Right lobe of liver (tissue), 6 donors: Measurements from ENCODE around the gene NBPF9. TPM values are rescaled to one million over a fixed set of nuclear protein-coding genes. Genes with fewer than 3 reads are reported as not detected.
A peak's percentile ranks its signal among the peaks of the same experiment; 100 is the strongest.
"Not testable (repeated sequence)": the region's sequence is repeated elsewhere in the genome, so short reads cannot be mapped to it uniquely, and the experiment has no call there.

Experiments used
- ATAC-seq, 4 donors: fragments of 200-7000 bp; cut with Tn5 transposase; one replicate each; pipeline ENCODE4 v1.9.1; 2020; ENCODE audit warnings: mild to moderate bottlenecking in 4 of 4, moderate library complexity in 4 of 4
- DNase-seq, 3 donors: peaks; one replicate each; pipeline ENCODE4 v3.0.0-alpha.2; 2020
- H3K27ac ChIP-seq, 3 donors: fragments of 200-600 bp; one replicate each; pipeline ENCODE4 v1.8.0; 2022
- H3K27me3 ChIP-seq, 2 donors: fragments of 200-600 bp; one replicate each; pipeline ENCODE4 v1.8.0; 2022
- H3K36me3 ChIP-seq, 4 donors: fragments of 200-600 bp; sonication (generic) in 1 of 4; one replicate each; pipeline versions ENCODE4 v1.5.1 to v1.8.0; 2017 to 2022; ENCODE audit warnings: control low read depth in 1 of 4
- H3K4me1 ChIP-seq, 4 donors: fragments of 200-600 bp; sonication (generic) in 1 of 4; one replicate each; pipeline versions ENCODE4 v1.5.1 to v1.8.0; 2017 to 2022; ENCODE audit warnings: control low read depth in 1 of 4
- H3K4me3 ChIP-seq, 3 donors: fragments of 200-600 bp; one replicate each; pipeline ENCODE4 v1.8.0; 2022
- H3K9me3 ChIP-seq, 4 donors: fragments of 200-600 bp; sonication (generic) in 1 of 4; one replicate each; pipeline versions ENCODE4 v1.5.1 to v1.8.0; 2017 to 2022; ENCODE audit warnings: control low read depth in 1 of 4
- POLR2A ChIP-seq: fragments of 450-650 bp; IDR thresholded peaks from one replicate; pipeline ENCODE4 v1.6.1; 2017; ENCODE audit warnings: antibody characterized with exemption, mild to moderate bottlenecking
- WGBS: methylation state at CpG from one replicate; pipeline ENCODE4 v1.1.6; 2018; ENCODE audit warnings: low coverage, low lambda C conversion rate; ENCODE audit not compliant: insufficient coverage; ENCODE audit errors: missing lambda C conversion rate; 5-methylcytosine and 5-hydroxymethylcytosine counted together
- intact Hi-C, 2 donors: fragments of 100-400 bp; cut with DNase I; formaldehyde crosslinking; loops; one replicate each; pipeline versions ENCODE4 v1.11.2 to v1.14.1; 2022
- long read RNA-seq: library from polyadenylated mRNA; unstranded; transcript quantifications from one replicate; pipeline ENCODE4 v2.0.0, GENCODE V29; 2019
- total RNA-seq, 6 experiments: library from RNA; depleted of rRNA in 2 of 6; stranded (reverse); fragments of >200 nt in 2 of 6; fragmentation: NEBNext Ultra II Directional in 3 of 6; extraction: Animal tissue kit (Norgen Biotek cat#: 25700) in 3 of 6; gene quantifications; one replicate each; pipeline versions ENCODE4 v1.1.0 to v1.2.4, GENCODE V29; 2016 to 2023
- donor health status: DM: no; HTN: yes; CAD: no.
- donor health status: DM: no; HTN: no; CAD: no.
- donor health status: DM: no; HTN: no; CAD: no.
- donor health status: DM: no; HTN: yes; CAD: no.
- donor health status: DM: no; HTN: yes; CAD: no.

Gene NBPF9, protein sequence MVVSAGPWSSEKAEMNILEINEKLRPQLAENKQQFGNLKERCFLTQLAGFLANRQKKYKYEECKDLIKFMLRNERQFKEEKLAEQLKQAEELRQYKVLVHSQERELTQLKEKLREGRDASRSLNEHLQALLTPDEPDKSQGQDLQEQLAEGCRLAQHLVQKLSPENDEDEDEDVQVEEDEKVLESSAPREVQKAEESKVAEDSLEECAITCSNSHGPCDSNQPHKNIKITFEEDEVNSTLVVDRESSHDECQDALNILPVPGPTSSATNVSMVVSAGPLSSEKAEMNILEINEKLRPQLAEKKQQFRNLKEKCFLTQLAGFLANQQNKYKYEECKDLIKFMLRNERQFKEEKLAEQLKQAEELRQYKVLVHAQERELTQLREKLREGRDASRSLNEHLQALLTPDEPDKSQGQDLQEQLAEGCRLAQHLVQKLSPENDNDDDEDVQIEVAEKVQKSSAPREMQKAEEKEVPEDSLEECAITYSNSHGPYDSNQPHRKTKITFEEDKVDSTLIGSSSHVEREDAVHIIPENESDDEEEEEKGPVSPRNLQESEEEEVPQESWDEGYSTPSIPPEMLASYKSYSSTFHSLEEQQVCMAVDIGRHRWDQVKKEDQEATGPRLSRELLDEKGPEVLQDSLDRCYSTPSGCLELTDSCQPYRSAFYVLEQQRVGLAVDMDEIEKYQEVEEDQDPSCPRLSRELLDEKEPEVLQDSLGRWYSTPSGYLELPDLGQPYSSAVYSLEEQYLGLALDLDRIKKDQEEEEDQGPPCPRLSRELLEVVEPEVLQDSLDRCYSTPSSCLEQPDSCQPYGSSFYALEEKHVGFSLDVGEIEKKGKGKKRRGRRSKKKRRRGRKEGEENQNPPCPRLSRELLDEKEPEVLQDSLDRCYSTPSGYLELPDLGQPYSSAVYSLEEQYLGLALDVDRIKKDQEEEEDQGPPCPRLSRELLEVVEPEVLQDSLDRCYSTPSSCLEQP (N-terminal part only)
- 10 to 100 TPM; 10.6 to 29.8 (median 21.7) TPM for total RNA-seq
- long read RNA-seq, partial matches to known transcripts: 2 of 4 reads
- long read RNA-seq, other reads (novel, unspliced or antisense): 2 of 4 reads

GRCh38 chr1:149103109-149104081 is at the start of gene NBPF9:
TSS of gene NBPF9 (minus strand) at chr1:149103551. CDS start at chr1:149082139, 21,412 bp downstream.
- intact Hi-C loops, H3K27me3 ChIP-seq, H3K4me1 ChIP-seq, H3K36me3 ChIP-seq, H3K9me3 ChIP-seq: not testable (repeated sequence)
- ATAC-seq (peak; percentile 96 to 99 (median 98)), DNase-seq (peak; percentile 59 to 70 (median 69))
- no CpG with 5 or more reads among the region's 85 CpGs for WGBS
- Histone ChIP-seq H3K4me3 (peak within 1 kb of the TSS; percentile 51 to 63 (median 51)), H3K27ac (peak within 1 kb of the TSS; percentile 69 to 87 (median 80))
- peak; percentile 32 for TF ChIP-seq POLR2A

DNA sequence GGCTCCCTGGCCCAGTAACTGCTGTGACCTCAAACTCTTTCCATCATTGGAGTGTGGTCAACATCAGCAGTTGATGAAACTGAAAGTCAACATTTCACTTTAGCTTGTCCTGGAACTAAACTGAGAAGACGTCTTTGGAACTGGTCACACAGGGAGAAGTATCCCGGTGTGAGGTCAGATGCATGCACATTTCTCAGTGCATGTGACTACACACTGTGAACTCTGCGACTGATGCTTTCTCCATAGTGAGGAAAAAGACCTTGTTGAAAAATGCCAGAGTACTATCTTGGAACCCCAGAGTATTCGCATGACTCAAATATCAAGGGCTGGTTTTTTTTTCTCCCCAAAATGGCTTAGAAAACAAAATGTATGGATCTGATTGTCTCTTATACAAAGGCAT is 46.6 kb upstream of the NBPF9 start:
- 75% methylated on average over 3 of the region's 4 CpGs for WGBS
- H3K4me3 ChIP-seq, DNase-seq, H3K4me1 ChIP-seq, ATAC-seq, H3K27me3 ChIP-seq, H3K9me3 ChIP-seq, intact Hi-C loops, H3K27ac ChIP-seq, H3K36me3 ChIP-seq: not testable (repeated sequence)

DNA sequence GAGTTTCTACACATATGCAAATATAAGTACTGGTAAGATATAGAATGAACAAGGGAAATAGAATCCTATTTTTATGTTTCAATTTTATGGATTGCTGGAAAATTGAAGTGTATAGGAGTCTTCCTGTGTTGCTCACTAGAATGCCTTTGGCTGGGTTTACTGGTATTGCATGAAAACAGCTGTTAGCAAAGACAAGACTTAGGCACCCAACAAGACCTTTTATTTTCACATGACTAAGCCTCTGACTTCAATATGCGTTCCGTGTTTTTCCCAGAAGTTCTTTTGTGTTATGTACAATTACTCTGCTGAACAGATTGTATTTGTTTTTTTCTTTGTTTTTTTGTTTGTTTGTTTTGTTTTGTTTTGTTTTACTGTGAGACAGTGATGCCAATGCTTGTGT is 34.2 kb upstream of the NBPF9 start:
- H3K4me1 ChIP-seq, DNase-seq, H3K27ac ChIP-seq, H3K9me3 ChIP-seq, intact Hi-C loops, H3K27me3 ChIP-seq, H3K4me3 ChIP-seq, ATAC-seq, H3K36me3 ChIP-seq: not testable (repeated sequence)
- 78% methylated on average over 2 of the region's 2 CpGs for WGBS

- H3K27me3 ChIP-seq, ATAC-seq, H3K36me3 ChIP-seq, H3K4me3 ChIP-seq, H3K27ac ChIP-seq, H3K4me1 ChIP-seq, intact Hi-C loops, H3K9me3 ChIP-seq, DNase-seq: not testable (repeated sequence)
- WGBS: no CpG with 5 or more reads among the region's 7 CpGs
These were observed 27.6 kb upstream of the NBPF9 start for GRCh38 chr1:149130938-149131337.

GRCh38 chr1:149129245-149129644 is 25.9 kb upstream of the NBPF9 start:
- WGBS: no CpG with 5 or more reads among the region's 17 CpGs
- H3K4me1 ChIP-seq, H3K4me3 ChIP-seq, H3K36me3 ChIP-seq, ATAC-seq, H3K27me3 ChIP-seq, DNase-seq, H3K27ac ChIP-seq, H3K9me3 ChIP-seq, intact Hi-C loops: not testable (repeated sequence)

- intact Hi-C loops, DNase-seq: not testable (repeated sequence)
- 62% methylated on average over 5 of the region's 6 CpGs for WGBS
These were observed 23.3 kb upstream of the NBPF9 start for GRCh38 chr1:149126555-149127145.

GRCh38 chr1:149123948-149124926 is 20.9 kb upstream of the NBPF9 start:
- H3K4me1 ChIP-seq, DNase-seq, H3K9me3 ChIP-seq, H3K27ac ChIP-seq, H3K36me3 ChIP-seq, H3K27me3 ChIP-seq, H3K4me3 ChIP-seq, intact Hi-C loops: not testable (repeated sequence)
- peak in 2 of 4 donors; percentile 38 to 52 for ATAC-seq
- 0% methylated on average over 5 of the region's 15 CpGs for WGBS

More at GRCh38 chr1:149126555-149127145, 23.3 kb upstream of the NBPF9 start:
- not testable (repeated sequence) for ATAC-seq, H3K9me3 ChIP-seq, H3K36me3 ChIP-seq, H3K4me1 ChIP-seq, H3K27me3 ChIP-seq, H3K4me3 ChIP-seq, H3K27ac ChIP-seq

GRCh38 chr1:149112828-149113227 is 9.5 kb upstream of the NBPF9 start:
- intact Hi-C loops, DNase-seq, H3K36me3 ChIP-seq, H3K27me3 ChIP-seq, H3K27ac ChIP-seq, H3K4me1 ChIP-seq, H3K4me3 ChIP-seq, ATAC-seq, H3K9me3 ChIP-seq: not testable (repeated sequence)
- 86% methylated on average over 1 of the region's 3 CpGs for WGBS

DNA sequence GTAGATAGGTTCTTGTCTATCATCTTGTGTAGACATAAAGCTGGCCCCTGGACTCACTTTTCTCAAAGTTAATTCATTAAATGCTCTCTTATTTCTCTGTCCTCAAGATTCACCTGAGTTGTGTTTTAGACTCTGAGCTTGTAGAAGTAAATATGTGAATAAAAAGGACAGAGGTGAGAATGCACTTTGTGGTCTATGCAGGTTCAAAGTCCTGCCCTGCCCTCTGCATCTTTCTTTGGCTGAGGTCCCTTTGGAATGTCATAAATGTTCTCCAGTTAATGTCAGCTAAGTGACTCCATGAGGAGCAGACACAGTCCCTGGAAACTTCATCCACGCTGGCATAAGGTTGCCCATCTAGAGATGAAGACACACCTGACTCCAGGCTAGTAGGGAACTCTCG is 7.0 kb upstream of the NBPF9 start:
- no CpG with 5 or more reads among the region's 2 CpGs for WGBS
- DNase-seq, ATAC-seq, H3K36me3 ChIP-seq, H3K4me1 ChIP-seq, H3K9me3 ChIP-seq, H3K4me3 ChIP-seq, intact Hi-C loops, H3K27me3 ChIP-seq, H3K27ac ChIP-seq: not testable (repeated sequence)
